HL-60/S4 treated with phorbol 12-myristate 13-acetate at 8.2 ng/mL for 4 days and 3 days (cell line): ENCODE results near the gene CCR1.

ENCODE experiments used
- in situ Hi-C: fragments of 300-500 bp; cut with MboI; formaldehyde crosslinking; loops from 2 replicates; pipeline ENCODE4 v1.15.0; 2022; ENCODE audit warnings: low sequenced_read_pairs

The CCR1 gene

DNA sequence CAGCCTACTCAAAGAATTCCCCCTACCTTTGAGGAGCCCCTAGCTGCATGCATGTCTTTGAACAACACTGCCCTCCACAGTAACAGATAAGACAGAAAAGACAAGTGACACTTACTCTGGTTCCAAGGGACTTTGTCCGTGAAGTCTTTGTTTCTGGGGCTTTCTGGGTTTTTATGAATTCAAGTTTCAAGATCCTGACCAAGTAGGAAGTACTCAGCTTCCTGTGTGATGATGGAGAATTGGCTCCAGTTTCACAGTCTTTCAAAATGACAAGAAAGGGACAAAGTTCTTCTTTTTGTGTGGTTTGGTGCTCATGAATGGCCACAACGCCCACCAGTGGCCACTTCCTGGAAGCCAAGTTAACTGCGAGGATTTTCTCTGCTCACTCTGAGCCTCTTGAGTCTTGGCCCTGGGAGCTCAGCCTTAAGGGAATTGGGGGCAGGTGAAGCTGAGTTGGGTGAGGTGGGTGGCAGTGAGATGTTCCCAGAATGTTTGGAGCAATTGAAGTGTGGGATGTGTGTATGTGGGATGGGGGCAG, at the start of gene CCR1:
Gene CCR1, minus strand, starts transcription at position 147 of the 538 bp plus-strand sequence. CDS start 4,000 bp downstream, outside the sequence.
- in situ Hi-C loops: loop anchor here (25.0 kb wide), 1 partner anchor 154 kb away; the partner anchor contains the start of genes CCR2 and CCR5

DNA sequence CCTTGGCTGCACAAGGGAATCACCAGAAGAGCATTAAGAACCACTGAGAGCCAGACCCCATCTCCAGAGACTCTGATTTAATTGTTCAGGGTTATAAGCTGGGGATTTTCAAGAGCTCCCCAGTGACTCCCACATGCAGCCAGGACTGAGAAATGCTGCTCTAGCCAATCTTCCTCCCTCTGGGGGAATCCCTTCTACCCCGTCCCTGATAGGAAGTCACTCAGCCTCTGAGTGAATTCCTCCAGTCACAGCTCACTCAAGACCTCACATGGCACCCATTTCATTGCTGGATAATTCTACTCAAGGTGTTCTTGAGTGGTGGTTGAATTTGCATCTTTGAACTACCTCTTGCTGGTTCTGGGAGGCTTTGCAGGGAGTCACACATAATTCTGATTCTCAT, 44.9 kb upstream of the CCR1 start:
- in situ Hi-C loops: no loop called here

DNA sequence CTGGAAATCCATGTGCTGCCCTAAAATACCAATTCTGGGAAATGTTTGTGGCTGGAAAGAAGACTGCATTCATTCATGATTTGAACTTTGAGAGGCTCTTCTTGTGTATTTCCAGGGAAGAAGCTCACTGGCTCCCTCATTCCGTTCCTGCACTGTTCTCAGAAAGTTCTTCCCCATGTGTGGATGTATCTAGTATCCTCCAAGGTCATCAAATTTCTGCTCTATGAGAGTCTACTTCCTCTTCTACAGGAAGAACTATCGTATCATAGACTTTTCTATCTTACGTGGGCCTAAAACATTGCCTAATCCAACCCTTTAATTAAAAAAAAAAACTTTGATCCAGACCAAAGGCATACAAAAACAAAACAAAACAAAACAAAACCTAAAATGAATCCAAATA, 37.0 kb upstream of the CCR1 start:
- in situ Hi-C loops: no loop called here

DNA sequence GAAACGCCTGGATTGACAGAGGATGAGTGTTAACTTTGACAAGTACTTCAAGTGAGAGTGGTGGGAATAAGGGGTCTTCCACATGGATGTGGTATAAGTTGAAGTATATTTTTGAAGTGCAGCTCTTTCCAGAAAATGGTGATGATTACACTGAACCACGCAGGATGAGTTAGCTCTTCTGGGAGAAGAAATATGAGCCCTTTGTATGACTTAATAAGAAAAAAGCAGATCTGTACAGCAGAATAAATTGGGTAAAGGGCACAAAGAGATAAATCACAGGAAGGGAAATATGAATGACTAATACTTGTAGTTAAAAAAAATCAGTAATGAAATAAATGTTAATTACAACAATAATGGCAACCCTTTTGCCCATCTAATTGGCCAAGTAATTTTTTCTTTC, 35.4 kb upstream of the CCR1 start:
- in situ Hi-C loops: no loop called here

DNA sequence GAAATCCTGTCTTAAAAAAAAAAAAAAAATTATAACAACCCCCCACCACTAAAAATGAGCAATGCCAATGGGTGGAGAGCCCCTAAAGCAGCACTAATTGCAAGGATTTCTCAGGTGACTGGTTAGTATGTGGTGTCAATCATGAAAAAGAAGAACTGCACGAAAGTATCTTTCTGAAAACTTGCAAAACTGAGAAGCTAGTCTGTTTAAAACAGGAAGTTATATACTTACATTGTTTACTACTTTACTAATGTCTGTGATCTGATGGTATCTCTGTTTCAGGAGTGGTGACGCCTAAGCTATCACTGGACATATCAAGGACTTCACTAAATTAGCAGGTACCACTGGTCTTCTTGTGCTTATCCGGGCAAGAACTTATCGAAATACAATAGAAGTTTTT, 34.0 kb upstream of the CCR1 start, which contains the start of gene CCR3:
Gene CCR3, plus strand, starts transcription at position 341 of the 400 bp plus-strand sequence. CDS start 22,699 bp downstream, outside the sequence.
- in situ Hi-C loops: no loop called here

DNA sequence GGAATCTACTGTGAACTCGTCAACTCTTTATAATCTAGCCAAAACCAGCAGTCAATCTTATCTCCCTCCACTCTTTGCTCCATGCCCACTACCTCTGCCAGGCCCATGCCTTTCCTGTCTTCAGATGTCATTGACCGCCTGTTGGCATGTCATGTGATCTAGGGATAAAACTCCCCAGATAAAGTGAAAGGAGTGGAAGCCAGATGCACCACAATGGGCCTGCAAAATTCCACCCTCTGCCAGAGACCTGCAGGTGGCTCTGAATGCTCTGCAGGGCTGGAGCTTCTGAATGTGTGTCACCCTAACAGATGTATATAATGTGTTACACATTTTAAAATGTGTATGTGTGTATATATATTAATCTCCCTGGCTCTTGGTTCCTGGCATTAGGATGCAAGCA, 31.8 kb upstream of the CCR1 start:
- in situ Hi-C loops: no loop called here

DNA sequence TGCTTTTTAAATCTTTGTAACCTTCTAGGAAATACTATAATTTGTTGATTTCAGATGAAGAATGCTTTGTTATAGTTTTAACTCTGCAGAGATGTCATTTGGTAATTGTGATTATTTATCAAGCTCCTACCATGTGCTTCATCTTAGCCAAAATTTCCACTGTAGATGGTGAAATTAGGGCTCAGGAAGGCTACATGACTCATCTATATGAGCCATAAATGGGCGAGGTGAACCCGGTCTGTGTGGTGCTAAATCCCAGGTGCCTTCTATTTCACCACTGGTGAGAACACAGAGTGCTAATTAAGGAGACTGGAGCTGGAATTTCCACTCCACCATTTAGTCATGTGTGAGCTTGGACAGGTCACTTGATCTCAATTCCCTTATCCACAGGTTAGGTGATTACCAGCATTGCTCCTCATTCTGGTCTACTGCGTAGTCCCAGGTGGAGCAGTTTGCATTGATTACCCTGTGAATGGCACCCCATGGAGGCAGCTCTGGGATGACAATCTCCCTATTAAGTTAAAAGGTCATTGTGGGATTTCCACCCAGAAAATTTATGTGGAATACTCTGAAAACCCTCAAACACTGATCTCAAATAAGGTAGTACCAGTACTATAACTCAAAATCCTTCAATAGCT, 31.3 kb upstream of the CCR1 start:
- in situ Hi-C loops: no loop called here

DNA sequence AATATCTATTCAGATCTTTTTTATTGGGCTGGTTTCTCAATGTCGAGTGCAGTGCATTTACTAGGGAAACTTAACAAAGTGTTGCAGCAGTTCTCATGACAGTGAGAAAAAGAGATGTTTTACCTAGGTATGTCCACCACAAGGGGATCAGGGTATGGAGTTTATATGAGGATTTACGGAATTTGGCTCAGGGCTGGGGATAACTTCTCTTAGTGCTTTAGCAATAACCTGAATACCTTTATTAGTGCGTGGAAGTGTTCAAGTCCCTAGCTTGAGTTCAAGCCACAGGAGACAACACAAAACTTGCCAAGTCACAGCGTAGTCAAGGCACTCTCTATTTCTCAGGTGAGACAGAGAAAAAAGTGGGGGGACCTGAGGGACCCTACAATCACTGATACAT, 30.3 kb upstream of the CCR1 start:
- in situ Hi-C loops: no loop called here

DNA sequence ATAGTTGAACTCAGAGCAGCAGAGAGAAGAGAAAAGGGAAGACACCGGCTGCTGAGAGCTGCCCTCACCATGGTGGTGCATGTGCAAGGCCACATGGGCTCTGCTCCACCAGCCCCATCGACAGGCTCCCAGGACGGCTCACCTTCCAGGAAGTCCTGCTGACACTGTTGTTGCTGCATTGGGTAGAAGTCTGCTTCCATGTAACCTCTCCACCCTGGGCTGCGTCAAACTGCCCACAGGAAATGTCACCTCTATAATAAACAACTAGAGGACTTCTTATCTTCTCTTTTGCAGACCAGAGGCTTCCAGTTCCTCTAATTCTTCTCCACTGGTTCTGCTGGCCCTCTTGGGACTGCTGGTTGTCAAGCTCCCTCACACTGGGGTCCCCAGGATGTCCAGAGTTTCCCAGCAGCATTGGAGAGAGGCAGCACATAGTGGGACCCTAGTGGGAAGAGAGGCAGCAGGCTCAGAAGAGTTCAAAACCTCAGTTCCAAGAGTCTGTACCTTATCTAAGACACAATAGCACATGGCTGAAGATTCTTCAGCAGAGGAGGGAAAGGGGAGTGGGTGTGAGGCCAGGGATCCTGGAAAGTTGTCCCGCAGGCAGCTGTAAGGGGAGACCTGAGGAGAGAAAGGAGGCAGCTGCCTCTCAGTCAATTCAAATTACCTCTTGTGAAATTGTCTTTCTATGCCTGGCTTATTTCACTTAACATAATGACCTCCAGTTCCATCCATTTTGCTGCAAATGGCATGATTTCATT, 28.4 kb upstream of the CCR1 start:
- in situ Hi-C loops: no loop called here

DNA sequence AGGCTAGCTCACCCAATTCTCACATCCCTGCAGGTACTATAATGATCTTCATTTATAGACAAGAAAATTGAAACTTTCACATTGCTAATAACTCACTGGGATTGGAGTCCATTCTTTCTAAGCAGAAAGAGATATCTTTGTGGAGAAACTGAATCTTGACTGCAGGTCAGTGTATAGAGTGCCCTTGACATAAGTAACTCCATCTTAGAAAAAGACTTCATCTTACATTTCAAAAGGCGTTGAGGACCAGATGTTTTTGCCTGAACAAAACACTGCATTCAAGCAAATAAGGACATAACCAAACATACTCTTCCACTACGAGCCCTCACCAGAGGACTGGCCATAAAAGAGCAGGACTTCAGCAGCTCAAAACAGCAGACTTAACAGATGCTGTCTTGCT, 27.3 kb upstream of the CCR1 start:
- in situ Hi-C loops: no loop called here

DNA sequence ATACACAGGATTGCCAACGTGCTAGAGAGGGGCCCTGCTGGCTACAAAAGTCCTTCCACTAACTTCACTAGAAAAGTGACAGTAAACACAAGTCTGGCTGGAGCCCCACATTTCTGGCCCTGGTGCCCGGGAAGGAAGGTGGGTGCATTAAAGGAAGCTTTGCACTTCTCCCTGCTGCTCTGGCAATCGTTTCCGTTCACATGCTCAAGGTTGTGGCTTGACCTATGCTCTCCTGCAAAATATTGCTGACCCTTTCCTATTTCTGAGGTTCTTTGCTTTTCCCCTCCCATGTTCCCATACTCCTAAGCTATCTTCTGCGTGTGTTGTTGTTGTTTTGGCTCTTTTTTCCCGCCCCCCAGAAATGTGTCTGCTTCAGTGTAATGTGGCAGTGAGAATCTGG, 25.1 kb upstream of the CCR1 start:
- in situ Hi-C loops: no loop called here

DNA sequence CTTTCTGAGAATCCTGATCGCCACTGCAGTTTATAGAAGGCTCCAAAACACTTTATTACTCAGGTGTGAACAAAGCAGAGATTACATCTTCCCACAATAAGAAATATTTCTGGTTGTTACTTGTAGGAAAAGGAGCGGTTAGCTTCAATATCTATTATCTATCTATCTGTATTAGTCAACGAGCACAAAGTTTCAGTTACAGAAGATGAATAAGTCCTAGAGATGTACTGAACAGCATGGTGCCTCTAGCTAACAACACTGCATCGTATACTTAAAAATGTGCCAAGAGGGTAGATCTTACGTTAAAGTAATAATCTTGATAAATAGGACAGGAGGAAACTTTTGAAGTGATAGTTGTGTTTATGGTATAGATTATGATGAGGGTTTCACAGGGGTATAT, 23.2 kb upstream of the CCR1 start:
- in situ Hi-C loops: no loop called here

DNA sequence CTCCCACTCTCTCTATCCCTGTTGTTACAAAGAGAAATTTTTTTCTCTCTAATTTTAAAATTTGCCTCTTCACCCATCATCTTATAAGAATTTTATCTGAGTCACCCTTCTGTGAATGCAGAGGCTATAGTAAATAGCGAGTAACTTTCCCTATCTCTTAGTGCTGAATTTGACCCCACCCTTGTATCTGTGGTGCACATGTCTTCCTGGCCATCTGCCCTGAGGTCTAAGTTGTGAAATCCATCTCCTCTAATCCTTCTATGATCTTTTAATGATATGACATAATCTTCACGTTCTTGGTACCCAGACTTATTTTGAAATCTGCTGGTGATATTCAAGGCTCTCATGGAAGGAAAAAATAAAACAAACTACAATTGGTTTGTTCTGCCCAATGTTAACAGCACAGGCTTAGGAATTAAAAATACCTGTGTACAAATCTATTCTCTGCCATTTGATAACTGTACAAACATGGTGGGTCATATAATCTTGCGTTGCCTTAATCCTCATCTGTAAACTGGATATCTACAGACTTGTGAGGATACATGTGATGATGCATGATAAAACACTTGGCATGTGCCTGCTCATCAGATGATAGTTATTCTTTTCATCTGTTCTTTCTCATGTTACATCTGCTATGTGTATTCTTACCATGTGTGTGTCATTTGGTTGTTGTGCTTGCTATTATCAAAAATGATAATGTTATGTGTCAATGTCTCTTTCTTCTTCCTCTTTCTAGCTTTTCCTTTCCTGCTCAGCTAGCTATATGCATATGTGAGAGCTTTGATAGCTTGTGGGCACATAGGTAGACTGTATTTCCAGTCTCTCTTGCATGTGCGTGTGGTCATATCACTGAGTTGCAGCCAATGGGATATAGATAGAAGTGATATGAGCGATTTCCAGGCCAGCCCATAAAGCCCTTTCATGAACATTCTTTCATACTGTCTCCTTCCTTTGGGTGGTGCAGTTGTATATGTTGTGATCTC, 20.4 kb upstream of the CCR1 start:
- in situ Hi-C loops: no loop called here

DNA sequence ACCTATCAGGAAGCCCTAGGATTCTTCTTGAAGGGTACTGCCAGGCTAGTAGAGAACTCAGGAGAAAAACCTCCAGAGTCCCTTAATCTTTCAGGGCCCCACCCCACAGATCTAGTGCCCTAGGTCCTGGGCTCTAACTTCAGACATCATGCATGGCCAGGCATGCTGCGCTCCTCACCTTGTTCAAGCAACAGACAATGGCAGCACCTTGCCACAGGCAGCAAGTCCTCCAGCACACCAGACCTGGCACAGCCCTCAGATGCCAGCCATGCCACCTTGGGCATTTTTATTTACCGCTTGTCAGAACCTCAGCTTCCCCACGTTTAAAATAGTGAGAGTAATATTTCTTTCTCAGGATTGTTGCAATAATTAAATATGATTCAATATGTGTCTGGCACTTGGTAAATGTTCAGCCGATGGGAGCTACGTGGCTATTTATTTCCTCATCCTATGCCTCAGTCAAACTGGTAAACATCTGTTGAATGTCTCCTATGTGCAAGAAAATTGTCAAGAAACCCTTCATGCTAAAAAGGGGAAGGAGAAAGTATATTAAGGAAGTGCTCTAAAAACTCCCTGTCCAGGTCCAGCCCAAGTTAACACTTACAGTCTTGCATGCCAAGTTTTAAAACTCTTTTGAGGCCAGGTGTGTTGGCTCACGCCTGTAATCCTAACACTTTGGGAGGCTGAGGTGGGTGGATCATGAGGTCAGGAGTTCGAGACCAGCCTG, 14.5 kb upstream of the CCR1 start:
- in situ Hi-C loops: loop anchor here (25.0 kb wide), 1 partner anchor 140 kb away; the partner anchor contains the start of genes CCR2 and CCR5

DNA sequence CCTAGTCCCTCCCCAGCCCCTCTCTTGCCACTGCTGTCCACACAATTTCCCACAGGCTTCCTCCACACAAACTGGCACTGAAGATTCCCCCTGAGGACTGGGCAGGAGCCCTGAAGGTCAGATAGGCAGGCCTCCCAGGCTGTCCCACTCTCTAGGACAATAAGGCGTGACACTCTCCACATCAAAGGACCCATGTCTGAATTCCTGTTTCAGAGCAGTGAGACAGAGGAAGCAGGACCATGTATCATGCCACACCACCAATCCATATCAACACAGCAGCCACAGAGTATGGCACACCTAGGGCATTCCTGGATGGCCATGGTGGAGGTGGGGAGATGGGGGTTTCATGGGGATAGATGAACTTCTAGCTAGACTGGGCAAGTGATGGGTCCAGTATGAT, 13.8 kb upstream of the CCR1 start:
- in situ Hi-C loops: loop anchor here (25.0 kb wide), 1 partner anchor 140 kb away; the partner anchor contains the start of genes CCR2 and CCR5

DNA sequence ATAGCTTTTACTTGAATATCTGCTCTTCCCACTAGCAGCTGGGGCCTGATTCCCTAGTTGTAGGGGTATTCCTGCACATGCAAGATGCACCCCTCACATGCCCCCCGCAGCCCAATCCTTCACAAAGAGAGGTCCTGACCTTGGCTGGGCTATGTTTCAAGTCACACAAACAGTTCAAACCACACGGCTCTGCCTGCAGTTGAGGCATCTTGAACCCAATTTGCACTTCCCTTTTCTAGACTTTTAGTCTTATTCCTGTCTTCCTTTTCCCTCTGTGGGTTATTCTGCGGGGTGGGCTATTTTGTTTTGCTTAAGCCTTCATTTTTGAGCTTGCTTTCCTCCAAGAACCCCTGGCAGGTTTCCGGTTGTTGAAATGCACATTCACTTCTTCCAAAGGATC, 13.3 kb upstream of the CCR1 start:
- in situ Hi-C loops: loop anchor here (25.0 kb wide), 1 partner anchor 141 kb away; the partner anchor contains the start of genes CCR2 and CCR5

DNA sequence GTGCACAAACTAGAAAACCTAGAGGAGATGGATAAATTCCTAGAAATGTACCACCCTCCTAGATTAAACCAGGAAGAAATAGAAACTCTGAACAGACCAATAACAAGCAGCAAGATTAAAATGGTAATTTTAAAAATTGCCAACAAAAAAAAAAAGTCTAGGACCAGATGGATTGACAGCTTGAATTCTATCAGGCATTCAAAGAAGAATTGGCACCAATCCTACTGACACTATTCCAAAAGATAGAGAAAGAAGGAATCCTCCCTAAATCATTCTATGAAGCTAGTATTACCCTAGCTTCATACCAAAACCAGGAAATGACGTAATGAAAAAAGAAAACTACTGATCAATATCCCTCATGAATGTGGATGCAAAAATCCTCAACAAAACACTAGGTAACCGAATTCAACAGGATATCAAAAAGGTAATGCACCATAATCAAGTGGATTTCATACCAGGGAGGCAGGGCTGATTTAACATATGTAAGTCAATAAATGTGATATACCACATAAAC, 10.1 kb upstream of the CCR1 start:
- in situ Hi-C loops: loop anchor here (25.0 kb wide), 1 partner anchor 144 kb away; the partner anchor contains the start of genes CCR2 and CCR5

DNA sequence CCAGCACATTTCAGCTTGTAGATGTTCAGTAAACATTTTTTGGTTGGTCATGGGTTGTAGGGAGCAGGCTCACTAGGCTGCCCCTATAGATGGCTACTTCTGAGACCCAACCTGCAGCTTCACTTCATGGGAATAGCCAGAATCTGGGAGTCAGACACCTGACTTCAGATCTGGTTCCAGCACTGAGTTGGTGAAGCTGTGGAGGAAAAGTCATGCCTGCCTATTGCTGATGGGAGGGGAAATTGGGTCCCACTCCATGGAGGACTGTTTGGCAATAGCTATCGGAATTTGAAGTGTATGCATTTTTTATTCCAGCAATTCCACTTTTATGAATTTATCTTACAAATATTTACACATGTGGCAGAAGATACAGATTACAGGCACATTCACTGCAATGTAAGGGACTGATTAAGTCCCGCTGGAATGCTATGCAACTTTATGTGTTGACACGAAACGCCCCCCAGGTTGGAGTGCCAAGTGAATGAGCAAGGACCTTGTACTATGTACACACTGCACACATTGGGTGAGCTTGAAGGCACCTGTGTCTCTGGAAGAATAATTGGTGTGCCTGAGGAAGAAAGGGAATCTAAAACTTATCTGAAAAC, 7.8 kb upstream of the CCR1 start:
- in situ Hi-C loops: loop anchor here (25.0 kb wide), 1 partner anchor 146 kb away; the partner anchor contains the start of genes CCR2 and CCR5

DNA sequence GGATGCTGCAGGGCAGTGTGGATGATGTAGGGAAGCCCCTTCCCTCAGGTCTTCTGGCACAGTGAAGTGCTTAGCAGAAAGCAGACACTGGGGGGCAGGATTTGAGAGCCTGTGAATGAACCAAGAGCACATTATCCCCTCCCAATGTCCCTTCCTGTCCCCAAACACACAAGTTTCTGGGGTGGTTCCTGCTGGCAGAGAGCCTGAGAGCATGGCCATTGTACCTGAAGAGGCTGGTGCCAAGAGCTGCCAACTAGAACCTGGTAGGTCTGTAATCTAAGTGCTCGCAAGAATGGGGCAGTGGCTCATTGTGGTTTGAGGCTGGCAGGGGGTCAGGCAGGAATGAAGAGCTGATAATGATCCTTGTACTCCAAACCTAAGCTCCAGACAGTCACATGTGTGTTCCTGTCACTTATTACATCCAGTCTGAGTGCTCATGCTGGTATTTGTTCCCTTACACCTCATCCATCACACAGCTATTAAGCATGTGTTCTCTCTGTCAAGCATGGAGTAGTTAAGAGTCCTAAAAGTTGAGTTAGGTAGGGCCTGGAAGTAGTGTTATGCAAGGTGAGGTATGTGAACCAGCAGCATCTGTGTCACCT, 6.7 kb upstream of the CCR1 start:
- in situ Hi-C loops: loop anchor here (25.0 kb wide), 1 partner anchor 147 kb away; the partner anchor contains the start of genes CCR2 and CCR5
